Fibroblast of lung (primary cell): ENCODE results near the gene PAPPA.

Experiments used
- EZH2 ChIP-seq: IDR thresholded peaks from 2 replicates; pipeline ENCODE4 v1.5.1; 2012; ENCODE audit warnings: low read length, control low read depth, mild to moderate bottlenecking; ENCODE audit errors: missing control alignments
- TF ChIP-seq, protein P1 (sequence below), 2 donors: IDR thresholded peaks in 1 of 2; conservative IDR thresholded peaks in 1 of 2; 1 replicate in 1 of 2; 2 replicates in 1 of 2; pipeline ENCODE4 v1.5.1; 2011 to 2012; ENCODE audit warnings: low read length in 2 of 2, control low read depth in 1 of 2, inconsistent platforms in 1 of 2, low read depth in 1 of 2, mild to moderate bottlenecking in 1 of 2

DNA sequence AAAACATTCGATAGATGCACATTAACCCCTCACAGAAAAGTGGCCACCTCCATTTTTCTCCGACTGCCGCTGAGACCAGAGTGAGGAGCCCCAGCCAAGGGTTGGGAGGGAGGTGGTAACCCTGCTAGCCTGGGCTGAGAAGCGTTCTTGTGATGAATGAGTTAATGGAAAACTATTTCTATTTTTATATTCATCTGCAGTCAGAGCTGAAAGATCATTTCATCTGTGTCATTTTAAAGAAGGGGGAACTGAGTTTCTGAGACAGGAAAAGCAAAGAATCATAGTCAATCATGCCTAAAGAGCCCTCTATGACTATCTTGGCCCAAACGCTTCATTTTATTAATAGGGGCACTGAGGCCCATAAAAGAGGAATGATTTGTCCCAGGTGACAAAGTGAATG lies 229.5 kb downstream of the PAPPA start:
- TF ChIP-seq, protein P1, sequence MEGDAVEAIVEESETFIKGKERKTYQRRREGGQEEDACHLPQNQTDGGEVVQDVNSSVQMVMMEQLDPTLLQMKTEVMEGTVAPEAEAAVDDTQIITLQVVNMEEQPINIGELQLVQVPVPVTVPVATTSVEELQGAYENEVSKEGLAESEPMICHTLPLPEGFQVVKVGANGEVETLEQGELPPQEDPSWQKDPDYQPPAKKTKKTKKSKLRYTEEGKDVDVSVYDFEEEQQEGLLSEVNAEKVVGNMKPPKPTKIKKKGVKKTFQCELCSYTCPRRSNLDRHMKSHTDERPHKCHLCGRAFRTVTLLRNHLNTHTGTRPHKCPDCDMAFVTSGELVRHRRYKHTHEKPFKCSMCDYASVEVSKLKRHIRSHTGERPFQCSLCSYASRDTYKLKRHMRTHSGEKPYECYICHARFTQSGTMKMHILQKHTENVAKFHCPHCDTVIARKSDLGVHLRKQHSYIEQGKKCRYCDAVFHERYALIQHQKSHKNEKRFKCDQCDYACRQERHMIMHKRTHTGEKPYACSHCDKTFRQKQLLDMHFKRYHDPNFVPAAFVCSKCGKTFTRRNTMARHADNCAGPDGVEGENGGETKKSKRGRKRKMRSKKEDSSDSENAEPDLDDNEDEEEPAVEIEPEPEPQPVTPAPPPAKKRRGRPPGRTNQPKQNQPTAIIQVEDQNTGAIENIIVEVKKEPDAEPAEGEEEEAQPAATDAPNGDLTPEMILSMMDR (conservative IDR thresholded peaks at IDR 0.05 in 1 of 2, IDR thresholded peaks at IDR 0.05 in 1 of 2; ENCODE audit: low read depth in 1 of 2, low read length in 2 of 2) = no peak
- TF ChIP-seq EZH2 = no peak
